Neural progenitor cell (in vitro differentiated cells): ENCODE results near the gene POLDIP2.

ENCODE experiments used
- CTCF ChIP-seq: fragments of 200-600 bp; sonication (generic); IDR thresholded peaks from 2 replicates; pipeline ENCODE4 v1.5.1; 2017; ENCODE audit warnings: antibody characterized with exemption, mild to moderate bottlenecking
- EZH2 ChIP-seq: fragments of 200-600 bp; sonication (generic); IDR thresholded peaks from 2 replicates; pipeline ENCODE4 v1.6.1; 2017; ENCODE audit warnings: antibody characterized with exemption, mild to moderate bottlenecking, moderate library complexity
- EZH2phosphoT487 ChIP-seq: fragments of 200-600 bp; sonication (generic); IDR thresholded peaks from 2 replicates; pipeline ENCODE4 v1.6.1; 2017; ENCODE audit warnings: antibody characterized with exemption

- TF ChIP-seq CTCF (no peak), EZH2 (no peak), EZH2phosphoT487 (no peak)
Observed at GRCh38 chr17:28397687-28398279, 40.5 kb upstream of the POLDIP2 start.
